Liver (tissue), 9 donors: Measurements from ENCODE around the gene TRMT2A. TPM values are rescaled to one million over a fixed set of nuclear protein-coding genes. Genes with fewer than 3 reads are reported as not detected.
A peak's percentile ranks its signal among the peaks of the same experiment; 100 is the strongest.

Experiments
- DNase-seq: peaks from one replicate; pipeline ENCODE4 v3.0.0-alpha.2; 2017; ENCODE audit warnings: low spot score
- H3K27ac ChIP-seq, 2 donors: one replicate each; pipeline ENCODE4 v1.7.0; 2013; ENCODE audit warnings: inconsistent platforms in 2 of 2, low read length in 2 of 2, control low read depth in 1 of 2, low read depth in 1 of 2, mild to moderate bottlenecking in 1 of 2
- H3K27me3 ChIP-seq, 4 donors: one replicate each; pipeline versions ENCODE4 v1.6.1 to v1.7.0; 2013; ENCODE audit warnings: low read length in 3 of 4, inconsistent platforms in 1 of 4, mild to moderate bottlenecking in 1 of 4, moderate library complexity in 1 of 4; ENCODE audit not compliant: control insufficient read depth in 4 of 4, insufficient read depth in 4 of 4
- H3K36me3 ChIP-seq, 4 donors: one replicate each; pipeline versions ENCODE4 v1.6.1 to v1.7.0; 2013; ENCODE audit warnings: low read length in 3 of 4, mild to moderate bottlenecking in 3 of 4, low read depth in 1 of 4, moderate library complexity in 1 of 4; ENCODE audit not compliant: control insufficient read depth in 4 of 4, insufficient read depth in 3 of 4
- H3K4me1 ChIP-seq, 4 donors: one replicate each; pipeline versions ENCODE4 v1.6.1 to v1.7.0; 2013; ENCODE audit warnings: low read length in 3 of 4, mild to moderate bottlenecking in 3 of 4, moderate library complexity in 1 of 4; ENCODE audit not compliant: control insufficient read depth in 4 of 4, insufficient read depth in 4 of 4
- H3K4me3 ChIP-seq, 3 donors: one replicate each; pipeline versions ENCODE4 v1.6.1 to v1.7.0; 2013; ENCODE audit warnings: low read length in 3 of 3, control low read depth in 1 of 3, low read depth in 1 of 3, mild to moderate bottlenecking in 1 of 3
- H3K9ac ChIP-seq, 2 donors: one replicate each; pipeline ENCODE4 v1.7.0; 2013; ENCODE audit warnings: low read length in 2 of 2, mild to moderate bottlenecking in 2 of 2, moderate library complexity in 2 of 2, control low read depth in 1 of 2, low read depth in 1 of 2
- H3K9me3 ChIP-seq, 4 donors: one replicate each; pipeline versions ENCODE4 v1.6.1 to v1.7.0; 2013; ENCODE audit warnings: low read length in 3 of 4; ENCODE audit not compliant: control insufficient read depth in 4 of 4
- ATF3 ChIP-seq: IDR thresholded peaks from 2 replicates; pipeline ENCODE4 v1.6.1; 2016; ENCODE audit warnings: antibody characterized with exemption
- CTCF ChIP-seq: fragments of 150-350 bp; IDR thresholded peaks from 2 replicates; pipeline ENCODE4 v1.5.1; 2017; ENCODE audit warnings: improper control_type of control experiment, low read depth, low read length; ENCODE audit not compliant: missing input control
- EGR1 ChIP-seq, 2 donors: IDR thresholded peaks; 2 replicates each; pipeline ENCODE4 v1.6.1; 2016 to 2018; ENCODE audit warnings: antibody characterized with exemption in 2 of 2, low read depth in 2 of 2
- FOXA1 ChIP-seq: IDR thresholded peaks from 2 replicates; pipeline ENCODE4 v1.6.1; 2016; ENCODE audit warnings: antibody characterized with exemption
- FOXA2 ChIP-seq: IDR thresholded peaks from 2 replicates; pipeline ENCODE4 v1.6.1; 2016; ENCODE audit warnings: antibody characterized with exemption
- GABPA ChIP-seq, 2 donors: IDR thresholded peaks in 1 of 2; conservative IDR thresholded peaks in 1 of 2; 2 replicates each; pipeline ENCODE4 v1.6.1; 2016; ENCODE audit warnings: antibody characterized with exemption in 2 of 2, mild to moderate bottlenecking in 1 of 2, moderate library complexity in 1 of 2
- HNF4A ChIP-seq, 2 donors: conservative IDR thresholded peaks; 2 replicates each; pipeline ENCODE4 v1.6.1; 2016; ENCODE audit warnings: antibody characterized with exemption in 2 of 2, mild to moderate bottlenecking in 2 of 2
- HNF4G ChIP-seq: IDR thresholded peaks from 2 replicates; pipeline ENCODE4 v1.6.1; 2016; ENCODE audit warnings: antibody characterized with exemption
- MAX ChIP-seq: IDR thresholded peaks from 2 replicates; pipeline ENCODE4 v1.6.1; 2016; ENCODE audit warnings: antibody characterized with exemption
- NR2F2 ChIP-seq: IDR thresholded peaks from 2 replicates; pipeline ENCODE4 v1.6.1; 2016; ENCODE audit warnings: antibody characterized with exemption
- RAD21 ChIP-seq, 2 donors: IDR thresholded peaks; 2 replicates each; pipeline ENCODE4 v1.6.1; 2016; ENCODE audit warnings: antibody characterized with exemption in 2 of 2, mild to moderate bottlenecking in 2 of 2
- RXRA ChIP-seq, 2 donors: IDR thresholded peaks; 2 replicates each; pipeline ENCODE4 v1.6.1; 2017 to 2018; ENCODE audit warnings: antibody characterized with exemption in 2 of 2, mild to moderate bottlenecking in 1 of 2
- SP1 ChIP-seq: IDR thresholded peaks from 2 replicates; pipeline ENCODE4 v1.6.1; 2018; ENCODE audit warnings: antibody characterized with exemption, mild to moderate bottlenecking
- TAF1 ChIP-seq: conservative IDR thresholded peaks from 2 replicates; pipeline ENCODE4 v1.6.1; 2016; ENCODE audit warnings: antibody characterized with exemption, mild to moderate bottlenecking
- YY1 ChIP-seq: IDR thresholded peaks from 2 replicates; pipeline ENCODE4 v1.6.1; 2016; ENCODE audit warnings: antibody characterized with exemption, mild to moderate bottlenecking
- ZBTB33 ChIP-seq: IDR thresholded peaks from 2 replicates; pipeline ENCODE4 v1.6.1; 2016; ENCODE audit warnings: antibody characterized with exemption
- WGBS: extraction: QIAGEN DNeasy Blood & Tissue Kit; methylation state at CpG from one replicate; pipeline ENCODE4 v1.1.7; 2013; 5-methylcytosine and 5-hydroxymethylcytosine counted together
- polyA plus RNA-seq, 2 donors: library from polyadenylated mRNA; stranded (reverse) in 1 of 2; unstranded in 1 of 2; fragments of 200-250 nt in 1 of 2; fragments of >200 nt in 1 of 2; fragmentation: Nextera tagmentation in 1 of 2; extraction: Ambion mirVana in 1 of 2; gene quantifications; one replicate each; pipeline versions ENCODE4 v1.2.1 to v1.2.3, GENCODE V29; 2013 to 2015
- total RNA-seq, 2 donors: library from RNA; depleted of rRNA; stranded (reverse); fragments of >200 nt; gene quantifications; one replicate each; pipeline ENCODE4 v1.2.3, GENCODE V29; 2014
- TF ChIP-seq, protein P1 (sequence below): IDR thresholded peaks from 2 replicates; pipeline ENCODE4 v1.6.1; 2016; ENCODE audit warnings: antibody characterized with exemption, mild to moderate bottlenecking
- donor health status: healthy.
- donor health status: healthy.
- donor health status: healthy.
- donor health status: healthy.
- donor health status: healthy.

Gene TRMT2A
- total and polyA plus RNA-seq, 4 donors, result 19.9 to 32.9 (median 25.2) TPM

DNA sequence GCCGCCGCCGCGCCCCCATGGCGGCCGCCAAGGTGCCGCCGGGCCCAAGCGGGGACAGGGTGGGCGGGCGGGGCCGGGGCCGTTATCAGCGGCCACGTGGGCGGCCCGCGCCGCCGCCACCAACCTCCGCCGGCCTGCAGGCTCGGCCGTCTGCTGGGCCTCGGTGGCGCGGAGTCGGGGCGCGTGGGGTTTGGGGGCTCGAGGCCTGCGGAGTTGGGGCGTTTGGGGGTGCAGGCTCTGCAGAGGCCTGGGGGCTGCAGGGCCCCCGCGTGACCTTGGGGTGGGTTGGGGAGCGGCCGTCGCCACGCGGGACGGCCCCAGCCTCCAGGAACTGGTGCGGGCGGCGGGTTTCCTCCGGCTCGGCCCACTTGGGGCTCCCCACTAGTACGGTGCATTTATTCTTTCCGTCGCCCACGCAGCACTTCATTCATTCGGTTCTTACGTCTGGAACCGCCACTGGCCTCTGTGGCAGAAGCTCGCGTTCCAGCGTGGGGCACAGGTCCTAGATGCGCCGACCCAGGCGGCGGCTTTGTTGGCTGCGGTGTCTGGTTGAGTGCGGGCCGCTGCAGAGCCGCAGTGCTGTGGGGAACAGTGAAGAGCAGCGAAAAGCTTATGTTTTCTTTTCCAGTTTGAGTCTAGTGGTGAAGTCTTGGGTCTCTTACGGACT, 740 bp upstream of the TRMT2A start:
- peak overlapping the region; percentile 59 to 75 for H3K9ac ChIP-seq
- H3K27me3 ChIP-seq, result no peaks in the 10 kb centered on the region
- TF ChIP-seq MAX (no peak), TAF1 (no peak), HNF4G (no peak), HNF4A (conservative IDR thresholded peaks at IDR 0.05) (no peak), CTCF (no peak), ZBTB33 (no peak), ATF3 (no peak), YY1 (no peak), FOXA1 (no peak)
- TF ChIP-seq, protein P1, sequence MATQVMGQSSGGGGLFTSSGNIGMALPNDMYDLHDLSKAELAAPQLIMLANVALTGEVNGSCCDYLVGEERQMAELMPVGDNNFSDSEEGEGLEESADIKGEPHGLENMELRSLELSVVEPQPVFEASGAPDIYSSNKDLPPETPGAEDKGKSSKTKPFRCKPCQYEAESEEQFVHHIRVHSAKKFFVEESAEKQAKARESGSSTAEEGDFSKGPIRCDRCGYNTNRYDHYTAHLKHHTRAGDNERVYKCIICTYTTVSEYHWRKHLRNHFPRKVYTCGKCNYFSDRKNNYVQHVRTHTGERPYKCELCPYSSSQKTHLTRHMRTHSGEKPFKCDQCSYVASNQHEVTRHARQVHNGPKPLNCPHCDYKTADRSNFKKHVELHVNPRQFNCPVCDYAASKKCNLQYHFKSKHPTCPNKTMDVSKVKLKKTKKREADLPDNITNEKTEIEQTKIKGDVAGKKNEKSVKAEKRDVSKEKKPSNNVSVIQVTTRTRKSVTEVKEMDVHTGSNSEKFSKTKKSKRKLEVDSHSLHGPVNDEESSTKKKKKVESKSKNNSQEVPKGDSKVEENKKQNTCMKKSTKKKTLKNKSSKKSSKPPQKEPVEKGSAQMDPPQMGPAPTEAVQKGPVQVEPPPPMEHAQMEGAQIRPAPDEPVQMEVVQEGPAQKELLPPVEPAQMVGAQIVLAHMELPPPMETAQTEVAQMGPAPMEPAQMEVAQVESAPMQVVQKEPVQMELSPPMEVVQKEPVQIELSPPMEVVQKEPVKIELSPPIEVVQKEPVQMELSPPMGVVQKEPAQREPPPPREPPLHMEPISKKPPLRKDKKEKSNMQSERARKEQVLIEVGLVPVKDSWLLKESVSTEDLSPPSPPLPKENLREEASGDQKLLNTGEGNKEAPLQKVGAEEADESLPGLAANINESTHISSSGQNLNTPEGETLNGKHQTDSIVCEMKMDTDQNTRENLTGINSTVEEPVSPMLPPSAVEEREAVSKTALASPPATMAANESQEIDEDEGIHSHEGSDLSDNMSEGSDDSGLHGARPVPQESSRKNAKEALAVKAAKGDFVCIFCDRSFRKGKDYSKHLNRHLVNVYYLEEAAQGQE, result no peak
- under 1% methylated on average over 66 of the region's 66 CpGs for WGBS
- DNase-seq, result no peak
- H3K27ac ChIP-seq, result peak overlapping the region; percentile 66 to 72
- peak overlapping the region; percentile 74 to 96 (median 91) for H3K4me3 ChIP-seq
- peaks cover 10 to 54% (median 36%) of the 10 kb centered on the region in 4 donors for H3K4me1 ChIP-seq
- no peaks in the 10 kb centered on the region for H3K9me3 ChIP-seq
- peaks cover 25 to 46% (median 27%) of the 10 kb centered on the region in 4 donors for H3K36me3 ChIP-seq

GRCh38 chr22:20116376-20116950, 563 bp downstream of the TRMT2A start:
- H3K36me3 ChIP-seq, result peaks cover 26 to 49% (median 32%) of the 10 kb centered on the region in 4 donors
- TF ChIP-seq MAX (no peak), GABPA (IDR thresholded peaks at IDR 0.05 in 1 of 2, conservative IDR thresholded peaks at IDR 0.05 in 1 of 2) (no peak), NR2F2 (no peak), RAD21 (IDR thresholded peaks at IDR 0.05) (no peak), ATF3 (no peak), RXRA (IDR thresholded peaks at IDR 0.05) (no peak), ZBTB33 (no peak), SP1 (no peak), FOXA1 (no peak), EGR1 (IDR thresholded peaks at IDR 0.05; ENCODE audit: low read depth in 2 of 2) (no peak), YY1 (no peak), CTCF (no peak), FOXA2 (no peak)
- no peaks in the 10 kb centered on the region for H3K9me3 ChIP-seq
- H3K27me3 ChIP-seq, result no peaks in the 10 kb centered on the region
- no peak for DNase-seq
- peak overlapping the region; percentile 63 to 98 (median 83) for H3K4me3 ChIP-seq
- H3K27ac ChIP-seq, result peak overlapping the region; percentile 84 to 92
- peak overlapping the region; percentile 86 to 93 for H3K9ac ChIP-seq
- H3K4me1 ChIP-seq, result peaks cover 10 to 57% (median 36%) of the 10 kb centered on the region in 4 donors
- WGBS, result 6% methylated on average over 27 of the region's 27 CpGs
